ENCODE results near the gene AGO4.

DNA sequence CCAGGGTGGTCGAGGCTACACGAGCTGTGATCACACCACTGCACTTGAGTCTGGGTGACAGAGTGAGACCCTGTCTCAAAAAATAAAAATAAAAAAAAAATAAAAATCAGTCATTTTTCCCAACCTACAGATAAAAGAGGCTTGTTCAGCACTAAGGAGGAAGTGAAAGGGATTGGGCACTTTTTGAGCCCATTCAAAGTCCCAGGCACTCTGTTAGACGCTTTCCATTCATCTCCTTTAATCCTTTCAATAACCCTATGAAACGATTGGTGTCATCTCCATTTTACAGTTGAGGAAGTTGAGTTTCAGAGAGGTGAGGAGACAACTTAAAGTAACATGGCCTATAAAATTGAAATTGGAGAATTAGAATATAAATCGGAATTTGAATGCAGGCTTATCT is 10.4 kb upstream of the AGO4 start:
- TF ChIP-seq, protein P1, sequence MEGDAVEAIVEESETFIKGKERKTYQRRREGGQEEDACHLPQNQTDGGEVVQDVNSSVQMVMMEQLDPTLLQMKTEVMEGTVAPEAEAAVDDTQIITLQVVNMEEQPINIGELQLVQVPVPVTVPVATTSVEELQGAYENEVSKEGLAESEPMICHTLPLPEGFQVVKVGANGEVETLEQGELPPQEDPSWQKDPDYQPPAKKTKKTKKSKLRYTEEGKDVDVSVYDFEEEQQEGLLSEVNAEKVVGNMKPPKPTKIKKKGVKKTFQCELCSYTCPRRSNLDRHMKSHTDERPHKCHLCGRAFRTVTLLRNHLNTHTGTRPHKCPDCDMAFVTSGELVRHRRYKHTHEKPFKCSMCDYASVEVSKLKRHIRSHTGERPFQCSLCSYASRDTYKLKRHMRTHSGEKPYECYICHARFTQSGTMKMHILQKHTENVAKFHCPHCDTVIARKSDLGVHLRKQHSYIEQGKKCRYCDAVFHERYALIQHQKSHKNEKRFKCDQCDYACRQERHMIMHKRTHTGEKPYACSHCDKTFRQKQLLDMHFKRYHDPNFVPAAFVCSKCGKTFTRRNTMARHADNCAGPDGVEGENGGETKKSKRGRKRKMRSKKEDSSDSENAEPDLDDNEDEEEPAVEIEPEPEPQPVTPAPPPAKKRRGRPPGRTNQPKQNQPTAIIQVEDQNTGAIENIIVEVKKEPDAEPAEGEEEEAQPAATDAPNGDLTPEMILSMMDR (optimal IDR thresholded peaks at IDR 0.05 in 1 of 3, IDR thresholded peaks at IDR 0.05 in 1 of 3, conservative IDR thresholded peaks at IDR 0.05 in 1 of 3; ENCODE audit: extremely low read depth in 1 of 3, insufficient read depth in 2 of 3, low read length in 3 of 3) = no peak
- no peak for TF ChIP-seq EZH2 (IDR thresholded peaks at IDR 0.05; ENCODE audit: low read length)
